PFSK-1 (cell line): Measurements from ENCODE around the gene CACNG7.

Experiments used
- FOXP2 ChIP-seq: optimal IDR thresholded peaks from 2 replicates; pipeline ENCODE3; 2011; ENCODE audit warnings: borderline replicate concordance, control low read depth, inconsistent platforms; ENCODE audit not compliant: insufficient read depth; ENCODE audit errors: extremely low read length, extremely low read depth
- POLR2AphosphoS5 ChIP-seq: IDR thresholded peaks from 2 replicates; pipeline ENCODE4 v1.6.1; 2012; ENCODE audit warnings: low read depth, mild to moderate bottlenecking, control low read depth, low read length, moderate library complexity
- SIN3A ChIP-seq: IDR thresholded peaks from 2 replicates; pipeline ENCODE4 v1.6.1; 2012; ENCODE audit warnings: mild to moderate bottlenecking, low read length, moderate library complexity, borderline replicate concordance; ENCODE audit not compliant: insufficient read depth
- TAF1 ChIP-seq: IDR thresholded peaks from 2 replicates; pipeline ENCODE4 v1.6.1; 2012; ENCODE audit warnings: low read length, control low read depth, borderline replicate concordance; ENCODE audit not compliant: insufficient read depth
- TF ChIP-seq, protein P1 (sequence below), 2 experiments: IDR thresholded peaks; 2 replicates each; pipeline versions ENCODE4 v1.6.1 to v1.8.0; 2011 to 2012; ENCODE audit warnings: low read depth in 2 of 2, low read length in 2 of 2, control low read depth in 1 of 2, inconsistent platforms in 1 of 2, mild to moderate bottlenecking in 1 of 2, moderate library complexity in 1 of 2; ENCODE audit not compliant: insufficient read depth in 1 of 2

CACNG7 gene

DNA sequence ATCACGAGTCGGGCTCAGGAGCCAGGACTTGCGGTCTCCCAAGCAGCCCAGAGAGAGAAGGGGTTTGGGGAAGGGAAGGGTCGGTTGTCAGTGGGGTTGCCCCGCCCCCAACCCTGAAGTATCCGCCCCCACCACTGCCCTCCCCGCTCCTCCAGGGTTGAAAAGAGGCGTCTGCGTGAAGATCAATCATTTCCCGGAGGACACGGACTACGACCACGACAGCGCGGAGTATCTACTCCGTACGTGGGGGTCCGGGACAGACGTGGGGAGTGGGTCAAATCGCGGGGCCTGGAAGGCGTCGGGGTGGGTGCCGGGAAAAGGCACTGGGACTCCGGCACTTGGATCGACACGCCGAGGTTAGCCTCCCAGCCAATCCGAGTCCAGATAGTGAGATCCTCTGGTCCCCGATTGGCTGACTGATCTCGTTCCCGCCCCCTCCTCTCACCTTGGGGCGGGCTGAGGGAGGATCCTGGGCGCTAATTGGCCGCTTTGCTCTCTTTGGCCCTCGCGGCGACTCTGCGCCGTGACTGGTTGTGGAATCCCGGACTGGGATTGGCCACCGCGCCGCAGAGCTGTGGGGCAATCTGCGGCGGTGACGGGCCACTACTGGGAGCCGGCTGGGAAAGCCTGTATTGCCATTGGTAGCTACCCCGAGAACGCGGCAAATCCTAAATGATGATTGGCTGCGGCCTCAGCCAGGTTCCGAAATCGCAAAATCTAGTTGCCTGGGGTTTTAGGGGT lies 69.1 kb downstream of the CACNG7 start:
- TF ChIP-seq FOXP2 (no peak), SIN3A (no peak), TAF1 (no peak), POLR2AphosphoS5 (no peak)
- TF ChIP-seq, protein P1, sequence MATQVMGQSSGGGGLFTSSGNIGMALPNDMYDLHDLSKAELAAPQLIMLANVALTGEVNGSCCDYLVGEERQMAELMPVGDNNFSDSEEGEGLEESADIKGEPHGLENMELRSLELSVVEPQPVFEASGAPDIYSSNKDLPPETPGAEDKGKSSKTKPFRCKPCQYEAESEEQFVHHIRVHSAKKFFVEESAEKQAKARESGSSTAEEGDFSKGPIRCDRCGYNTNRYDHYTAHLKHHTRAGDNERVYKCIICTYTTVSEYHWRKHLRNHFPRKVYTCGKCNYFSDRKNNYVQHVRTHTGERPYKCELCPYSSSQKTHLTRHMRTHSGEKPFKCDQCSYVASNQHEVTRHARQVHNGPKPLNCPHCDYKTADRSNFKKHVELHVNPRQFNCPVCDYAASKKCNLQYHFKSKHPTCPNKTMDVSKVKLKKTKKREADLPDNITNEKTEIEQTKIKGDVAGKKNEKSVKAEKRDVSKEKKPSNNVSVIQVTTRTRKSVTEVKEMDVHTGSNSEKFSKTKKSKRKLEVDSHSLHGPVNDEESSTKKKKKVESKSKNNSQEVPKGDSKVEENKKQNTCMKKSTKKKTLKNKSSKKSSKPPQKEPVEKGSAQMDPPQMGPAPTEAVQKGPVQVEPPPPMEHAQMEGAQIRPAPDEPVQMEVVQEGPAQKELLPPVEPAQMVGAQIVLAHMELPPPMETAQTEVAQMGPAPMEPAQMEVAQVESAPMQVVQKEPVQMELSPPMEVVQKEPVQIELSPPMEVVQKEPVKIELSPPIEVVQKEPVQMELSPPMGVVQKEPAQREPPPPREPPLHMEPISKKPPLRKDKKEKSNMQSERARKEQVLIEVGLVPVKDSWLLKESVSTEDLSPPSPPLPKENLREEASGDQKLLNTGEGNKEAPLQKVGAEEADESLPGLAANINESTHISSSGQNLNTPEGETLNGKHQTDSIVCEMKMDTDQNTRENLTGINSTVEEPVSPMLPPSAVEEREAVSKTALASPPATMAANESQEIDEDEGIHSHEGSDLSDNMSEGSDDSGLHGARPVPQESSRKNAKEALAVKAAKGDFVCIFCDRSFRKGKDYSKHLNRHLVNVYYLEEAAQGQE (IDR thresholded peaks at IDR 0.05; ENCODE audit: insufficient read depth in 1 of 2, low read depth in 2 of 2, low read length in 2 of 2), result no peak

DNA sequence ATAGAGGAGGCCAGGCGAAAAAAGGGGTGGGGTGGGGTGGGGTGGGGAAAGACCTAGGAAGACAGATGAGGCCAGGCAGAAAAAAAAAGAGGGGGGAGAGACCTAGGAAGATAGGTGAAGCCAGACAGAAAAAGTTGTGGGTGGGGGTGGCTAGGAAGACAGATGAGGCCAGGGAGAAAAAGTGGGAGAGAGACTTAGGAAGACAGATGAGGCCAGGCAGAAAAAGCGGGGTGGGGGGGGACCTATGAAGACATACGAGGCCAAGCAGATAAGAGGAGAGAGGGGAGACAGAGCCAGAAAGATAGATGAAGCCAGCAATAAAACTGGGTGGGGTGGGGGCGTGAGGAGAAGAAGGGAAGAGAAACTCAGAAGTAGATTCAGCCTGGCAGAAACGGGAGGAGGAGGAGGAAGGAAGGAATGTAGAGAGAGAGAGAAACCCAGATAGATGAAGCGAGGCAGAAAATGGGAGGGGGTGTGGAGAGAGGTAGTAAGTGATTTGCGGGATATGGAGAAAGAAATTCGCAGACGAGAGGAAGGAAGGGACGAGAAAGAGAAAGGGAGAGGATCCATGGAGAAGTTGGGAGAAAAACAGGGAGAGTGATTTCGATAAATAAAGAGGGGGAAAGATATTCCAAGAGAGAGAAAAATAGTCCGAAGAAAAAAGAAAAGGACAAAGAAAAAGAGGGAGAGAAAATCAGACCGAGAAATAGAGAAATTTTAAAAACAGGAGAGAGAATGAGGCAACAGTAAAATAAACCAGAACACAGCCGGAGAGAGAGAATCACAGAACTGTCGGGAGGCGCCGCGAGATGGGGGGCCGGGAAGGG lies 70.1 kb downstream of the CACNG7 start:
- TF ChIP-seq TAF1, result no peak

DNA sequence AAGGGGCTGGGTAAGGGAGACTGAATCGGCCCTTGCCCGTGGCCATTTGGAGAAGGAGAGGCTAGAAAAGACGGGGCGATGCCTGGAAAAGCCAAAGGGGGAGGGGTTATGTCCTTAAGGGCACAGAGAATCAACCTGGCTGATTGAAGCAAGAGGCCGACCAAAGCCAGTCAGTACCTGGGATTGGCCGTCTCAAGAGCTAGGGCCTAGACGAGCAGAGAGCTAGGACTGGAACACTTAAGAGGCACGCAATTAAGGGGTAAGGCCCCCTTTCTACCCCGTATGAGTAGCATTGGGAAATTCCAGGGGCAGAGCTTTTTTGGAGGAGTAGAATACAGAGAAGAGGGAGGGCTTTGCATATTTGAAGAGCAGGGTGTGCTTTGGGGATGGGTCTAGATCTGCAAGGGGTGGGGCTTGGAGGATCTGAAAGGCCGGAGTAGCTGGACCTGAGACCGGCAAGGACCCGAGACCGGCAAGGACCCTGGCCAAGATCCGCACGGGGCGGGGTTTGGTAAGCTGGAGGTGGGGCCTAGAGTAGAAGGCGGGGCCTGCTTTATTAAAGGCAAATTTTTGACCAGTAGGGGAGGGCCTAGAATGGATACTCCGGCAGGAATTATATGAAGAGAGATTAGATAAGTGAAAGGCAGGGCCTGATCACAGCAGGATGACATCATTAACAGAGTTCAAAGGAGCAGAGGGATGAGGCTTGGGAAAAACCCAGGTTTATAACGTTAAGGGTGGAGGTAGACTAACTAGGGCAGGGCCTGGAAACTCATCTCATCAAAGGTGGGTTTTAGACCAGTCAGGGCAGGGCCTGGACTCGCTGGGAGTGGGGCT lies 71.7 kb downstream of the CACNG7 start:
- TF ChIP-seq FOXP2 (no peak), SIN3A (no peak), POLR2AphosphoS5 (no peak), TAF1 (no peak)
- TF ChIP-seq, protein P1 (IDR thresholded peaks at IDR 0.05; ENCODE audit: insufficient read depth in 1 of 2, low read depth in 2 of 2, low read length in 2 of 2), result no peak

DNA sequence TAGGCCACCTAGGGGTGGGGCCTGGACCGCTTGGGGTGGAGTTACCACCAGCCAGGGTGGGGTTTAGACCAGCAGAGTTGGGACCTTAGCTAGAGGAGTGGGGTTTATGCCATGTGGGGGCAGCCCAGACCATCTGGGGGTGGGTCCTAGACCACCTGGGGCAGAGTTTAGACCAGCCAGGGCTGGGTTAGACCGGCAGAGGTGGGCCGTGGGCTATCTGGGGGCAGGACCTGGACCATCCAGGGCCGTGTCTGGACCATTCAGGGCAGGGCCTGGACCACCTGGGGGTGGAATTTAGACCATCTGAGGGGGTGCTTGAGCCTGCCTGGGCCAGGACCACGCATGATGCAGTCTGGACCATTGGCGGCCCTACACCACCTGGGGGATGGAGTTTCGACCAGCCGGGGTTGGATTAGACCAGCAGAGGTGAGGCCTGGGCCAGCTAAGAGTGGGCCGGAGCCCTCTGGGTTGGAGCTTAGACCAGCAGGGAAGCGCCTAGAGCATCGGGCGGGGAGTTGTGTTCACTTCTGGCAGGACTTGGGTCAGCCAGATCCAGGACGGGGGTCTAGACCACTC lies 72.4 kb downstream of the CACNG7 start:
- no peak for TF ChIP-seq FOXP2
- no peak for TF ChIP-seq POLR2AphosphoS5
- no peak for TF ChIP-seq SIN3A

DNA sequence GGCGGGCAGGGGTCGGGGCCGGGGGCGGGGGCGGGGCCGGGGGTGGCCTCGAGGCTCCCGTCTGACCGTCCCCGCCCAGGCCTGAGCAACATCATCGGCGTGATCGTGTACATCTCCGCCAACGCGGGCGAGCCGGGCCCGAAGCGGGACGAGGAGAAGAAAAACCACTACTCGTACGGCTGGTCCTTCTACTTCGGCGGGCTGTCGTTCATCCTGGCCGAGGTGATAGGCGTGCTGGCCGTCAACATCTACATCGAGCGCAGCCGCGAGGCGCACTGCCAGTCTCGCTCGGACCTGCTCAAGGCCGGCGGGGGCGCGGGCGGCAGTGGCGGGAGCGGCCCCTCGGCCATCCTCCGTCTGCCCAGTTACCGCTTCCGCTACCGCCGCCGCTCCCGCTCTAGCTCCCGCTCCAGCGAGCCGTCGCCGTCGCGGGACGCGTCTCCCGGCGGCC lies 72.9 kb downstream of the CACNG7 start:
- TF ChIP-seq FOXP2 (no peak), TAF1 (no peak), POLR2AphosphoS5 (no peak), SIN3A (no peak)
- TF ChIP-seq, protein P1 (IDR thresholded peaks at IDR 0.05; ENCODE audit: insufficient read depth in 1 of 2, low read depth in 2 of 2, low read length in 2 of 2), result no peak
